ENCODE data around the gene FAM20A.
"Not testable (repeated sequence)": the region's sequence is repeated elsewhere in the genome, so short reads cannot be mapped to it uniquely, and the experiment has no call there.

Gene FAM20A

GRCh38 chr17:68526548-68526947 is 74.6 kb downstream of the FAM20A start:
- no peak overlapping the region for H3K9ac ChIP-seq (ENCODE audit: low read length)
- H2BK15ac ChIP-seq (replicated peaks; ENCODE audit: low read depth), result no peak overlapping the region
- no peak overlapping the region for H3K27ac ChIP-seq (ENCODE audit: low read depth, low read length)
- H3K27me3 ChIP-seq (ENCODE audit: insufficient read depth, low read length, poor library complexity), result no peaks in the 10 kb centered on the region
- WGBS (ENCODE audit: extremely low coverage, insufficient coverage, low lambda C conversion rate), result no CpG with 5 or more reads among the region's 3 CpGs
- H4K8ac ChIP-seq (ENCODE audit: low read depth, low read length), result no peak overlapping the region
- no peaks in the 10 kb centered on the region for H3K79me2 ChIP-seq (ENCODE audit: control insufficient read depth, insufficient read depth, low read length)
- H2BK120ac ChIP-seq (ENCODE audit: low read depth, low read length), result no peak overlapping the region
- no peak overlapping the region for H3K56ac ChIP-seq (ENCODE audit: low read length)
- no peak overlapping the region for H3K18ac ChIP-seq (ENCODE audit: low read length)
- DNase-seq, result no peak
- H2BK5ac ChIP-seq (ENCODE audit: low read length), result no peak overlapping the region
- H2AK5ac ChIP-seq (ENCODE audit: low read length), result no peak overlapping the region
- no peak overlapping the region for H4K5ac ChIP-seq (ENCODE audit: low read length)
- no peak overlapping the region for H3K4me2 ChIP-seq (ENCODE audit: low read length)
- H3K79me1 ChIP-seq (ENCODE audit: low read length), result peaks cover 2% of the 10 kb centered on the region
- no peak overlapping the region for H3K4me3 ChIP-seq (ENCODE audit: low read length)
- no peak overlapping the region for H3K4ac ChIP-seq (ENCODE audit: low read depth, low read length)
- peaks cover 7% of the 10 kb centered on the region for H3K36me3 ChIP-seq (ENCODE audit: control insufficient read depth, insufficient read depth, low read length)
- no peak overlapping the region for H3K23ac ChIP-seq (ENCODE audit: low read length)
- no peaks in the 10 kb centered on the region for H3K4me1 ChIP-seq (ENCODE audit: control insufficient read depth, low read depth, low read length)

GRCh38 chr17:68522266-68522665 is 78.9 kb downstream of the FAM20A start:
- Histone ChIP-seq H4K8ac (ENCODE audit: low read depth, low read length) (no peak overlapping the region), H3K23ac (ENCODE audit: low read length) (no peak overlapping the region), H4K5ac (ENCODE audit: low read length) (no peak overlapping the region), H2BK5ac (ENCODE audit: low read length) (no peak overlapping the region), H3K18ac (ENCODE audit: low read length) (no peak overlapping the region), H3K27ac (ENCODE audit: low read depth, low read length) (no peak overlapping the region), H3K27me3 (ENCODE audit: insufficient read depth, low read length, poor library complexity) (no peaks in the 10 kb centered on the region), H3K4me2 (ENCODE audit: low read length) (no peak overlapping the region), H3K36me3 (ENCODE audit: control insufficient read depth, insufficient read depth, low read length) (peaks cover 7% of the 10 kb centered on the region), H2AK5ac (ENCODE audit: low read length) (no peak overlapping the region), H3K79me2 (ENCODE audit: control insufficient read depth, insufficient read depth, low read length) (peaks cover 16% of the 10 kb centered on the region), H3K56ac (ENCODE audit: low read length) (no peak overlapping the region), H2BK120ac (ENCODE audit: low read depth, low read length) (no peak overlapping the region), H3K4ac (ENCODE audit: low read depth, low read length) (no peak overlapping the region), H3K4me3 (ENCODE audit: low read length) (no peak overlapping the region), H3K4me1 (ENCODE audit: control insufficient read depth, low read depth, low read length) (no peaks in the 10 kb centered on the region), H3K79me1 (ENCODE audit: low read length) (peaks cover 8% of the 10 kb centered on the region), H2BK15ac (replicated peaks; ENCODE audit: low read depth) (no peak overlapping the region), H3K9ac (ENCODE audit: low read length) (no peak overlapping the region)
- no peak for DNase-seq

GRCh38 chr17:68519911-68520310 is 81.3 kb downstream of the FAM20A start:
- Histone ChIP-seq H3K23ac (ENCODE audit: low read length) (no peak overlapping the region), H3K9ac (ENCODE audit: low read length) (no peak overlapping the region), H3K4me1 (ENCODE audit: control insufficient read depth, low read depth, low read length) (no peaks in the 10 kb centered on the region), H2BK5ac (ENCODE audit: low read length) (no peak overlapping the region), H3K56ac (ENCODE audit: low read length) (no peak overlapping the region), H2AK5ac (ENCODE audit: low read length) (no peak overlapping the region), H2BK120ac (ENCODE audit: low read depth, low read length) (no peak overlapping the region), H3K18ac (ENCODE audit: low read length) (no peak overlapping the region), H3K4ac (ENCODE audit: low read depth, low read length) (no peak overlapping the region), H3K27ac (ENCODE audit: low read depth, low read length) (no peak overlapping the region), H4K8ac (ENCODE audit: low read depth, low read length) (no peak overlapping the region), H3K4me3 (ENCODE audit: low read length) (no peak overlapping the region), H3K27me3 (ENCODE audit: insufficient read depth, low read length, poor library complexity) (no peaks in the 10 kb centered on the region), H2BK15ac (replicated peaks; ENCODE audit: low read depth) (no peak overlapping the region), H3K79me1 (ENCODE audit: low read length) (peaks cover 10% of the 10 kb centered on the region), H3K79me2 (ENCODE audit: control insufficient read depth, insufficient read depth, low read length) (peaks cover 23% of the 10 kb centered on the region), H3K36me3 (ENCODE audit: control insufficient read depth, insufficient read depth, low read length) (peaks cover 6% of the 10 kb centered on the region), H4K5ac (ENCODE audit: low read length) (no peak overlapping the region), H3K4me2 (ENCODE audit: low read length) (no peak overlapping the region)
- no peak for DNase-seq
- no CpG with 5 or more reads among the region's 1 CpG for WGBS (ENCODE audit: extremely low coverage, insufficient coverage, low lambda C conversion rate)

GRCh38 chr17:68519051-68519450 is 82.1 kb downstream of the FAM20A start:
- not testable (repeated sequence) for H3K27me3 ChIP-seq (ENCODE audit: insufficient read depth, low read length, poor library complexity); H3K4me3 ChIP-seq (ENCODE audit: low read length); H4K5ac ChIP-seq (ENCODE audit: low read length); H3K79me1 ChIP-seq (ENCODE audit: low read length); H3K18ac ChIP-seq (ENCODE audit: low read length); DNase-seq; H3K56ac ChIP-seq (ENCODE audit: low read length); H3K27ac ChIP-seq (ENCODE audit: low read depth, low read length); H3K4me2 ChIP-seq (ENCODE audit: low read length); H3K9ac ChIP-seq (ENCODE audit: low read length); H2AK5ac ChIP-seq (ENCODE audit: low read length); H2BK5ac ChIP-seq (ENCODE audit: low read length); H3K23ac ChIP-seq (ENCODE audit: low read length); H2BK120ac ChIP-seq (ENCODE audit: low read depth, low read length); H2BK15ac ChIP-seq (replicated peaks; ENCODE audit: low read depth); H4K8ac ChIP-seq (ENCODE audit: low read depth, low read length); H3K4me1 ChIP-seq (ENCODE audit: control insufficient read depth, low read depth, low read length); H3K4ac ChIP-seq (ENCODE audit: low read depth, low read length); H3K36me3 ChIP-seq (ENCODE audit: control insufficient read depth, insufficient read depth, low read length)
- peaks cover 30% of the 10 kb centered on the region for H3K79me2 ChIP-seq (ENCODE audit: control insufficient read depth, insufficient read depth, low read length)
- WGBS (ENCODE audit: extremely low coverage, insufficient coverage, low lambda C conversion rate), result no CpG with 5 or more reads among the region's 3 CpGs

GRCh38 chr17:68518063-68518815 is 82.9 kb downstream of the FAM20A start:
- DNase-seq, result peak; percentile 40
- H2BK120ac ChIP-seq (ENCODE audit: low read depth, low read length), result no peak overlapping the region
- H2BK15ac ChIP-seq (replicated peaks; ENCODE audit: low read depth), result no peak overlapping the region
- no peak overlapping the region for H3K27ac ChIP-seq (ENCODE audit: low read depth, low read length)
- no peak overlapping the region for H3K4me2 ChIP-seq (ENCODE audit: low read length)
- H3K27me3 ChIP-seq (ENCODE audit: insufficient read depth, low read length, poor library complexity), result no peaks in the 10 kb centered on the region
- no peak overlapping the region for H3K18ac ChIP-seq (ENCODE audit: low read length)
- H3K4me3 ChIP-seq (ENCODE audit: low read length), result no peak overlapping the region
- no peak overlapping the region for H4K8ac ChIP-seq (ENCODE audit: low read depth, low read length)
- no peak overlapping the region for H2AK5ac ChIP-seq (ENCODE audit: low read length)
- H3K9ac ChIP-seq (ENCODE audit: low read length), result no peak overlapping the region
- no peak overlapping the region for H4K5ac ChIP-seq (ENCODE audit: low read length)
- H3K56ac ChIP-seq (ENCODE audit: low read length), result no peak overlapping the region
- peaks cover 38% of the 10 kb centered on the region for H3K79me2 ChIP-seq (ENCODE audit: control insufficient read depth, insufficient read depth, low read length)
- no CpG with 5 or more reads among the region's 9 CpGs for WGBS (ENCODE audit: extremely low coverage, insufficient coverage, low lambda C conversion rate)
- no peaks in the 10 kb centered on the region for H3K4me1 ChIP-seq (ENCODE audit: control insufficient read depth, low read depth, low read length)
- H3K79me1 ChIP-seq (ENCODE audit: low read length), result peaks cover 10% of the 10 kb centered on the region
- H3K4ac ChIP-seq (ENCODE audit: low read depth, low read length), result no peak overlapping the region
- peaks cover 6% of the 10 kb centered on the region for H3K36me3 ChIP-seq (ENCODE audit: control insufficient read depth, insufficient read depth, low read length)
- no peak overlapping the region for H2BK5ac ChIP-seq (ENCODE audit: low read length)
- no peak overlapping the region for H3K23ac ChIP-seq (ENCODE audit: low read length)

GRCh38 chr17:68517605-68518004 is 83.6 kb downstream of the FAM20A start:
- no CpG with 5 or more reads among the region's 3 CpGs for WGBS (ENCODE audit: extremely low coverage, insufficient coverage, low lambda C conversion rate)

More at GRCh38 chr17:68517605-68518004, 83.6 kb downstream of the FAM20A start:
- H3K27ac ChIP-seq (ENCODE audit: low read depth, low read length); H3K4me1 ChIP-seq (ENCODE audit: control insufficient read depth, low read depth, low read length); H2BK15ac ChIP-seq (replicated peaks; ENCODE audit: low read depth); H3K4me2 ChIP-seq (ENCODE audit: low read length); H2AK5ac ChIP-seq (ENCODE audit: low read length); H2BK5ac ChIP-seq (ENCODE audit: low read length); H3K56ac ChIP-seq (ENCODE audit: low read length); H3K23ac ChIP-seq (ENCODE audit: low read length); H4K5ac ChIP-seq (ENCODE audit: low read length); H3K4me3 ChIP-seq (ENCODE audit: low read length); H3K9ac ChIP-seq (ENCODE audit: low read length); H4K8ac ChIP-seq (ENCODE audit: low read depth, low read length); H2BK120ac ChIP-seq (ENCODE audit: low read depth, low read length); H3K36me3 ChIP-seq (ENCODE audit: control insufficient read depth, insufficient read depth, low read length); H3K4ac ChIP-seq (ENCODE audit: low read depth, low read length); H3K27me3 ChIP-seq (ENCODE audit: insufficient read depth, low read length, poor library complexity); H3K18ac ChIP-seq (ENCODE audit: low read length); DNase-seq; H3K79me1 ChIP-seq (ENCODE audit: low read length): not testable (repeated sequence)
- peaks cover 45% of the 10 kb centered on the region for H3K79me2 ChIP-seq (ENCODE audit: control insufficient read depth, insufficient read depth, low read length)
